Gastrocnemius medialis (tissue), 4 donors: ENCODE measurements around the gene MXRA8.

Experiments
- CTCF ChIP-seq, 5 experiments: fragments of 450-650 bp in 3 of 5; fragments of 200-600 bp in 2 of 5; sonication (generic) in 2 of 5; IDR thresholded peaks in 4 of 5; conservative IDR thresholded peaks in 1 of 5; 1 replicate in 4 of 5; 2 replicates in 1 of 5; pipeline ENCODE4 v1.5.1; 2016 to 2019; ENCODE audit warnings: antibody characterized with exemption in 5 of 5, mild to moderate bottlenecking in 3 of 5, moderate library complexity in 3 of 5
- POLR2A ChIP-seq, 2 donors: fragments of 450-650 bp; IDR thresholded peaks; one replicate each; pipeline ENCODE4 v1.6.1; 2017; ENCODE audit warnings: antibody characterized with exemption in 2 of 2, mild to moderate bottlenecking in 2 of 2, moderate library complexity in 2 of 2

GRCh38 chr1:1338278-1338677 lies 20.1 kb downstream of the MXRA8 start:
- TF ChIP-seq CTCF (IDR thresholded peaks at IDR 0.05 in 4 of 5, conservative IDR thresholded peaks at IDR 0.05 in 1 of 5), result no peak
- TF ChIP-seq POLR2A (IDR thresholded peaks at IDR 0.05), result no peak
